HEK293 (cell line): ENCODE data around the gene HAUS5.

Experiments
- HOXA7 ChIP-seq: sonication (generic); formaldehyde crosslinking; IDR thresholded peaks from 2 replicates; pipeline ENCODE4 v1.8.1; 2022; ENCODE audit warnings: missing genetic modification reagents, borderline replicate concordance
- KLF10 ChIP-seq: fragments of 450-650 bp; IDR thresholded peaks from 2 replicates; pipeline ENCODE4 v1.5.1; 2018; ENCODE audit warnings: missing biosample characterization, mild to moderate bottlenecking, missing genetic modification characterization
- YY2 ChIP-seq: fragments of 450-650 bp; formaldehyde crosslinking; IDR thresholded peaks from 2 replicates; pipeline ENCODE4 v1.5.1; 2016; ENCODE audit warnings: missing biosample characterization, missing genetic modification characterization
- ZFP69B ChIP-seq: fragments of 450-650 bp; formaldehyde crosslinking; IDR thresholded peaks from 2 replicates; pipeline ENCODE4 v1.5.1; 2016; ENCODE audit warnings: missing biosample characterization, missing genetic modification characterization
- ZNF133 ChIP-seq: fragments of 450-650 bp; formaldehyde crosslinking; IDR thresholded peaks from 2 replicates; pipeline ENCODE4 v1.5.1; 2016; ENCODE audit warnings: missing biosample characterization, missing genetic modification characterization
- ZNF157 ChIP-seq: fragments of 450-650 bp; formaldehyde crosslinking; IDR thresholded peaks from 2 replicates; pipeline ENCODE4 v1.5.1; 2016; ENCODE audit warnings: missing biosample characterization, missing genetic modification characterization
- ZNF202 ChIP-seq: fragments of 450-650 bp; formaldehyde crosslinking; IDR thresholded peaks from 2 replicates; pipeline ENCODE4 v1.5.1; 2016; ENCODE audit warnings: missing biosample characterization, missing genetic modification characterization, borderline replicate concordance
- ZNF341 ChIP-seq: fragments of 450-650 bp; formaldehyde crosslinking; IDR thresholded peaks from 2 replicates; pipeline ENCODE4; 2016; ENCODE audit warnings: low read depth, missing biosample characterization, missing genetic modification characterization
- ZNF350 ChIP-seq: fragments of 450-650 bp; formaldehyde crosslinking; IDR thresholded peaks from 2 replicates; pipeline ENCODE4 v1.5.0; 2017; ENCODE audit warnings: missing biosample characterization, mild to moderate bottlenecking, missing genetic modification characterization
- ZNF423 ChIP-seq: fragments of 450-650 bp; formaldehyde crosslinking; IDR thresholded peaks from 2 replicates; pipeline ENCODE4 v1.5.1; 2016; ENCODE audit warnings: missing biosample characterization, missing genetic modification characterization
- ZNF433 ChIP-seq: fragments of 450-650 bp; formaldehyde crosslinking; IDR thresholded peaks from 2 replicates; pipeline ENCODE4 v1.5.1; 2016; ENCODE audit warnings: missing biosample characterization, missing genetic modification characterization, low read depth
- ZNF707 ChIP-seq: fragments of 450-650 bp; formaldehyde crosslinking; IDR thresholded peaks from 2 replicates; pipeline ENCODE4 v1.5.1; 2016; ENCODE audit warnings: missing biosample characterization, missing genetic modification characterization
- ZNF843 ChIP-seq: fragments of 450-650 bp; formaldehyde crosslinking; IDR thresholded peaks from 2 replicates; pipeline ENCODE4 v1.5.1; 2016; ENCODE audit warnings: missing biosample characterization, missing genetic modification characterization
- TF ChIP-seq, protein P1 (sequence below): fragments of 450-650 bp; formaldehyde crosslinking; IDR thresholded peaks from 2 replicates; pipeline ENCODE4 v1.5.1; 2016; ENCODE audit warnings: missing biosample characterization, missing genetic modification characterization
- TF ChIP-seq, protein P2 (sequence below): fragments of 450-650 bp; IDR thresholded peaks from 2 replicates; pipeline ENCODE4 v1.5.1; 2018; ENCODE audit warnings: missing biosample characterization, missing genetic modification characterization
- TF ChIP-seq, protein P3 (sequence below): fragments of 450-650 bp; formaldehyde crosslinking; conservative IDR thresholded peaks from 2 replicates; pipeline ENCODE4 v1.5.1; 2016; ENCODE audit warnings: low read depth, missing biosample characterization, missing genetic modification characterization
- TF ChIP-seq, protein P4 (sequence below): fragments of 450-650 bp; formaldehyde crosslinking; IDR thresholded peaks from 2 replicates; pipeline ENCODE4 v1.5.1; 2017; ENCODE audit warnings: missing biosample characterization, missing genetic modification characterization
- TF ChIP-seq, protein P5 (sequence below): fragments of 450-650 bp; formaldehyde crosslinking; optimal IDR thresholded peaks from 2 replicates; pipeline ENCODE3; 2016; ENCODE audit warnings: missing biosample characterization, mild to moderate bottlenecking, missing genetic modification characterization
- TF ChIP-seq, protein P6 (sequence below): fragments of 450-650 bp; formaldehyde crosslinking; IDR thresholded peaks from 2 replicates; pipeline ENCODE4 v1.5.1; 2017; ENCODE audit warnings: missing biosample characterization, missing genetic modification characterization
- TF ChIP-seq, protein P7 (sequence below): fragments of 450-650 bp; formaldehyde crosslinking; IDR thresholded peaks from 2 replicates; pipeline ENCODE4 v1.5.1; 2017; ENCODE audit warnings: missing biosample characterization, missing genetic modification characterization
- TF ChIP-seq, protein P8 (sequence below): fragments of 450-650 bp; formaldehyde crosslinking; IDR thresholded peaks from 2 replicates; pipeline ENCODE4 v1.5.0; 2017; ENCODE audit warnings: missing biosample characterization, missing genetic modification characterization, borderline replicate concordance

HAUS5 gene

DNA sequence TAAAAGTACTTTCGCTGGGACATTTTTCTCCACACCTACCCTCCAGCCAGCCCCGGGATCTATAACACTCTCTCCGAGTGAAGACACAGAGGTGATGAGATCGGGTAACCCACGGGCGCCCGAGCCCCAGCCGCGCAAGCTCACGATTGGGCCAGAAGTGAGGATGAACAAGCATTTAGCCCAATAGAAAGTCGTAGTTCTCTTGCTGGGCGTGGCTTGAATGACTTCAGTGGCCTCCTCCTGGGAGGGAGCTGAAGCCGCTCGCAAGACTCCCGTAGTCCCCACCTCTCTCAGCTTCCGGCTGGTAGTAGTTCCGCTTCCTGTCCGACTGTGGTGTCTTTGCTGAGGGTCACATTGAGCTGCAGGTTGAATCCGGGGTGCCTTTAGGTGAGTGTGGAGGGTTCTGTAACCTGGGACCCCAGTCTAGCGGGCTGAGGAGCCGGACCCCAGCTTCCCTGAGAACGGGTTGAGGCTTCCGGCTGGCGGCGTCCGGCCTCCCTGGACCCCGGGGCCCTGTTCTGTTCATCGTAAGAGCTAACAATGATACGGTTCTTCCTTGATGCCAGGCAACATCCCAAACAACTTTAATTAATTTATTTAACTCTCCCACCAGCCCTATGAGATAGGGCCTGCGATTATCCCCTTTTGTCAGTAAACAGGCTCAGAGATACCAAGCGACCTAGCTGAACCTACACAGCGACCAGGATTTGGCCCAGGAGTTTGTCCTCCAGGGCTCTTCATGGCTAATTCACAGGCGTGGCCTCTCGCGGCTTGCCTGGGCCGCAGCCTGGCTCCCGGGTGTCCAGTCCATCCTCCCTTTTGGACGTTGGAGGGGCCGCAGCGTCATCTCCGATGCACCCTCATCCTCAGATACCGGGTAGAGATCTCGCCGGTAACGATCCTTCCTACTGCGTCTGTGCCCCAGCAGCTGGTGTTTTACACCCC is 35.8 kb downstream of the HAUS5 start, which contains the start of gene COX6B1 (continued):
- TF ChIP-seq, protein P1, sequence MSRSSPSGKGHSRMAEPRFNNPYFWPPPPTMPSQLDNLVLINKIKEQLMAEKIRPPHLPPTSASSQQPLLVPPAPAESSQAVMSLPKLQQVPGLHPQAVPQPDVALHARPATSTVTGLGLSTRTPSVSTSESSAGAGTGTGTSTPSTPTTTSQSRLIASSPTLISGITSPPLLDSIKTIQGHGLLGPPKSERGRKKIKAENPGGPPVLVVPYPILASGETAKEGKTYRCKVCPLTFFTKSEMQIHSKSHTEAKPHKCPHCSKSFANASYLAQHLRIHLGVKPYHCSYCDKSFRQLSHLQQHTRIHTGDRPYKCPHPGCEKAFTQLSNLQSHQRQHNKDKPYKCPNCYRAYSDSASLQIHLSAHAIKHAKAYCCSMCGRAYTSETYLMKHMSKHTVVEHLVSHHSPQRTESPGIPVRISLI (tag by site-specific recombination): no peak
- TF ChIP-seq ZNF341 (tag by site-specific recombination) (no peak; the same call in 1 of the 2 replicates), ZNF433 (tag by site-specific recombination) (no peak), YY2 (tag by site-specific recombination) (no peak), ZNF423 (no peak), ZNF133 (no peak), HOXA7 (CRISPR knock-in tag) (no peak), ZNF350 (no peak), ZFP69B (tag by site-specific recombination) (no peak), ZNF707 (tag by site-specific recombination) (no peak), KLF10 (tag by site-specific recombination) (peak; percentile 63; the same call in 1 of the 2 replicates), ZNF843 (no peak; the same call in 1 of the 2 replicates), ZNF157 (tag by site-specific recombination) (no peak), ZNF202 (tag by site-specific recombination) (no peak)
- TF ChIP-seq, protein P2, sequence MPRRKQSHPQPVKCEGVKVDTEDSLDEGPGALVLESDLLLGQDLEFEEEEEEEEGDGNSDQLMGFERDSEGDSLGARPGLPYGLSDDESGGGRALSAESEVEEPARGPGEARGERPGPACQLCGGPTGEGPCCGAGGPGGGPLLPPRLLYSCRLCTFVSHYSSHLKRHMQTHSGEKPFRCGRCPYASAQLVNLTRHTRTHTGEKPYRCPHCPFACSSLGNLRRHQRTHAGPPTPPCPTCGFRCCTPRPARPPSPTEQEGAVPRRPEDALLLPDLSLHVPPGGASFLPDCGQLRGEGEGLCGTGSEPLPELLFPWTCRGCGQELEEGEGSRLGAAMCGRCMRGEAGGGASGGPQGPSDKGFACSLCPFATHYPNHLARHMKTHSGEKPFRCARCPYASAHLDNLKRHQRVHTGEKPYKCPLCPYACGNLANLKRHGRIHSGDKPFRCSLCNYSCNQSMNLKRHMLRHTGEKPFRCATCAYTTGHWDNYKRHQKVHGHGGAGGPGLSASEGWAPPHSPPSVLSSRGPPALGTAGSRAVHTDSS: no peak
- TF ChIP-seq, protein P3, sequence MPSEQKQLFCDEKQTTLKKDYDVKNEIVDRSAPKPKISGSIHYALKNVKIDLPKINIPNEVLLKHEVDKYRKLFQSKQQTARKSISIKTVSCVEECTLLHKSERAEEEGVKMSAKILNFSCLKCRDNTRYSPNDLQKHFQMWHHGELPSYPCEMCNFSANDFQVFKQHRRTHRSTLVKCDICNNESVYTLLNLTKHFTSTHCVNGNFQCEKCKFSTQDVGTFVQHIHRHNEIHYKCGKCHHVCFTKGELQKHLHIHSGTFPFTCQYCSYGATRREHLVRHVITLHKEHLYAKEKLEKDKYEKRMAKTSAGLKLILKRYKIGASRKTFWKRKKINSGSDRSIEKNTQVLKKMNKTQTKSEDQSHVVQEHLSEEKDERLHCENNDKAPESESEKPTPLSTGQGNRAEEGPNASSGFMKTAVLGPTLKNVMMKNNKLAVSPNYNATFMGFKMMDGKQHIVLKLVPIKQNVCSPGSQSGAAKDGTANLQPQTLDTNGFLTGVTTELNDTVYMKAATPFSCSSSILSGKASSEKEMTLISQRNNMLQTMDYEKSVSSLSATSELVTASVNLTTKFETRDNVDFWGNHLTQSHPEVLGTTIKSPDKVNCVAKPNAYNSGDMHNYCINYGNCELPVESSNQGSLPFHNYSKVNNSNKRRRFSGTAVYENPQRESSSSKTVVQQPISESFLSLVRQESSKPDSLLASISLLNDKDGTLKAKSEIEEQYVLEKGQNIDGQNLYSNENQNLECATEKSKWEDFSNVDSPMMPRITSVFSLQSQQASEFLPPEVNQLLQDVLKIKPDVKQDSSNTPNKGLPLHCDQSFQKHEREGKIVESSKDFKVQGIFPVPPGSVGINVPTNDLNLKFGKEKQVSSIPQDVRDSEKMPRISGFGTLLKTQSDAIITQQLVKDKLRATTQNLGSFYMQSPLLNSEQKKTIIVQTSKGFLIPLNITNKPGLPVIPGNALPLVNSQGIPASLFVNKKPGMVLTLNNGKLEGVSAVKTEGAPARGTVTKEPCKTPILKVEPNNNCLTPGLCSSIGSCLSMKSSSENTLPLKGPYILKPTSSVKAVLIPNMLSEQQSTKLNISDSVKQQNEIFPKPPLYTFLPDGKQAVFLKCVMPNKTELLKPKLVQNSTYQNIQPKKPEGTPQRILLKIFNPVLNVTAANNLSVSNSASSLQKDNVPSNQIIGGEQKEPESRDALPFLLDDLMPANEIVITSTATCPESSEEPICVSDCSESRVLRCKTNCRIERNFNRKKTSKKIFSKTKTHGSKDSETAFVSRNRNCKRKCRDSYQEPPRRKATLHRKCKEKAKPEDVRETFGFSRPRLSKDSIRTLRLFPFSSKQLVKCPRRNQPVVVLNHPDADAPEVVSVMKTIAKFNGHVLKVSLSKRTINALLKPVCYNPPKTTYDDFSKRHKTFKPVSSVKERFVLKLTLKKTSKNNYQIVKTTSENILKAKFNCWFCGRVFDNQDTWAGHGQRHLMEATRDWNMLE (tag by site-specific recombination): peak; percentile 89
- TF ChIP-seq, protein P4, sequence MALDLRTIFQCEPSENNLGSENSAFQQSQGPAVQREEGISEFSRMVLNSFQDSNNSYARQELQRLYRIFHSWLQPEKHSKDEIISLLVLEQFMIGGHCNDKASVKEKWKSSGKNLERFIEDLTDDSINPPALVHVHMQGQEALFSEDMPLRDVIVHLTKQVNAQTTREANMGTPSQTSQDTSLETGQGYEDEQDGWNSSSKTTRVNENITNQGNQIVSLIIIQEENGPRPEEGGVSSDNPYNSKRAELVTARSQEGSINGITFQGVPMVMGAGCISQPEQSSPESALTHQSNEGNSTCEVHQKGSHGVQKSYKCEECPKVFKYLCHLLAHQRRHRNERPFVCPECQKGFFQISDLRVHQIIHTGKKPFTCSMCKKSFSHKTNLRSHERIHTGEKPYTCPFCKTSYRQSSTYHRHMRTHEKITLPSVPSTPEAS (tag by site-specific recombination): no peak
- TF ChIP-seq, protein P5, sequence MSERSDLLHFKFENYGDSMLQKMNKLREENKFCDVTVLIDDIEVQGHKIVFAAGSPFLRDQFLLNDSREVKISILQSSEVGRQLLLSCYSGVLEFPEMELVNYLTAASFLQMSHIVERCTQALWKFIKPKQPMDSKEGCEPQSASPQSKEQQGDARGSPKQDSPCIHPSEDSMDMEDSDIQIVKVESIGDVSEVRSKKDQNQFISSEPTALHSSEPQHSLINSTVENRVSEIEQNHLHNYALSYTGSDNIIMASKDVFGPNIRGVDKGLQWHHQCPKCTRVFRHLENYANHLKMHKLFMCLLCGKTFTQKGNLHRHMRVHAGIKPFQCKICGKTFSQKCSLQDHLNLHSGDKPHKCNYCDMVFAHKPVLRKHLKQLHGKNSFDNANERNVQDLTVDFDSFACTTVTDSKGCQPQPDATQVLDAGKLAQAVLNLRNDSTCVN (tag by site-specific recombination): peak; percentile 20
- TF ChIP-seq, protein P6, sequence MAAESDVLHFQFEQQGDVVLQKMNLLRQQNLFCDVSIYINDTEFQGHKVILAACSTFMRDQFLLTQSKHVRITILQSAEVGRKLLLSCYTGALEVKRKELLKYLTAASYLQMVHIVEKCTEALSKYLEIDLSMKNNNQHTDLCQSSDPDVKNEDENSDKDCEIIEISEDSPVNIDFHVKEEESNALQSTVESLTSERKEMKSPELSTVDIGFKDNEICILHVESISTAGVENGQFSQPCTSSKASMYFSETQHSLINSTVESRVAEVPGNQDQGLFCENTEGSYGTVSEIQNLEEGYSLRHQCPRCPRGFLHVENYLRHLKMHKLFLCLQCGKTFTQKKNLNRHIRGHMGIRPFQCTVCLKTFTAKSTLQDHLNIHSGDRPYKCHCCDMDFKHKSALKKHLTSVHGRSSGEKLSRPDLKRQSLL (tag by site-specific recombination): peak; percentile 67; the same call in 1 of the 2 replicates
- TF ChIP-seq, protein P7, sequence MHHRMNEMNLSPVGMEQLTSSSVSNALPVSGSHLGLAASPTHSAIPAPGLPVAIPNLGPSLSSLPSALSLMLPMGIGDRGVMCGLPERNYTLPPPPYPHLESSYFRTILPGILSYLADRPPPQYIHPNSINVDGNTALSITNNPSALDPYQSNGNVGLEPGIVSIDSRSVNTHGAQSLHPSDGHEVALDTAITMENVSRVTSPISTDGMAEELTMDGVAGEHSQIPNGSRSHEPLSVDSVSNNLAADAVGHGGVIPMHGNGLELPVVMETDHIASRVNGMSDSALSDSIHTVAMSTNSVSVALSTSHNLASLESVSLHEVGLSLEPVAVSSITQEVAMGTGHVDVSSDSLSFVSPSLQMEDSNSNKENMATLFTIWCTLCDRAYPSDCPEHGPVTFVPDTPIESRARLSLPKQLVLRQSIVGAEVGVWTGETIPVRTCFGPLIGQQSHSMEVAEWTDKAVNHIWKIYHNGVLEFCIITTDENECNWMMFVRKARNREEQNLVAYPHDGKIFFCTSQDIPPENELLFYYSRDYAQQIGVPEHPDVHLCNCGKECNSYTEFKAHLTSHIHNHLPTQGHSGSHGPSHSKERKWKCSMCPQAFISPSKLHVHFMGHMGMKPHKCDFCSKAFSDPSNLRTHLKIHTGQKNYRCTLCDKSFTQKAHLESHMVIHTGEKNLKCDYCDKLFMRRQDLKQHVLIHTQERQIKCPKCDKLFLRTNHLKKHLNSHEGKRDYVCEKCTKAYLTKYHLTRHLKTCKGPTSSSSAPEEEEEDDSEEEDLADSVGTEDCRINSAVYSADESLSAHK: no peak
- TF ChIP-seq, protein P8, sequence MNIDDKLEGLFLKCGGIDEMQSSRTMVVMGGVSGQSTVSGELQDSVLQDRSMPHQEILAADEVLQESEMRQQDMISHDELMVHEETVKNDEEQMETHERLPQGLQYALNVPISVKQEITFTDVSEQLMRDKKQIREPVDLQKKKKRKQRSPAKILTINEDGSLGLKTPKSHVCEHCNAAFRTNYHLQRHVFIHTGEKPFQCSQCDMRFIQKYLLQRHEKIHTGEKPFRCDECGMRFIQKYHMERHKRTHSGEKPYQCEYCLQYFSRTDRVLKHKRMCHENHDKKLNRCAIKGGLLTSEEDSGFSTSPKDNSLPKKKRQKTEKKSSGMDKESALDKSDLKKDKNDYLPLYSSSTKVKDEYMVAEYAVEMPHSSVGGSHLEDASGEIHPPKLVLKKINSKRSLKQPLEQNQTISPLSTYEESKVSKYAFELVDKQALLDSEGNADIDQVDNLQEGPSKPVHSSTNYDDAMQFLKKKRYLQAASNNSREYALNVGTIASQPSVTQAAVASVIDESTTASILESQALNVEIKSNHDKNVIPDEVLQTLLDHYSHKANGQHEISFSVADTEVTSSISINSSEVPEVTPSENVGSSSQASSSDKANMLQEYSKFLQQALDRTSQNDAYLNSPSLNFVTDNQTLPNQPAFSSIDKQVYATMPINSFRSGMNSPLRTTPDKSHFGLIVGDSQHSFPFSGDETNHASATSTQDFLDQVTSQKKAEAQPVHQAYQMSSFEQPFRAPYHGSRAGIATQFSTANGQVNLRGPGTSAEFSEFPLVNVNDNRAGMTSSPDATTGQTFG (tag by site-specific recombination): no peak
